T-helper 2 cell treated with Interferon-gamma antibody and Interleukin-4, amounts not matched to agents 100 ng/mL and 5 ng/mL, for 36 hours (primary cell): ENCODE data around the gene VWA7. TPM values are rescaled to one million over a fixed set of nuclear protein-coding genes. Genes with fewer than 3 reads are reported as not detected.

ENCODE experiments used
- intact Hi-C: fragments of 100-400 bp; cut with micrococcal nuclease; formaldehyde crosslinking; loops from one replicate; pipeline ENCODE4 v1.15.1; 2023
- total RNA-seq: library from RNA; stranded (reverse); gene quantifications from 2 replicates; pipeline ENCODE4 v1.2.3, GENCODE V29; 2022

VWA7 gene
- total RNA-seq, 1 donor from 2014 or later = 4.9 TPM

DNA sequence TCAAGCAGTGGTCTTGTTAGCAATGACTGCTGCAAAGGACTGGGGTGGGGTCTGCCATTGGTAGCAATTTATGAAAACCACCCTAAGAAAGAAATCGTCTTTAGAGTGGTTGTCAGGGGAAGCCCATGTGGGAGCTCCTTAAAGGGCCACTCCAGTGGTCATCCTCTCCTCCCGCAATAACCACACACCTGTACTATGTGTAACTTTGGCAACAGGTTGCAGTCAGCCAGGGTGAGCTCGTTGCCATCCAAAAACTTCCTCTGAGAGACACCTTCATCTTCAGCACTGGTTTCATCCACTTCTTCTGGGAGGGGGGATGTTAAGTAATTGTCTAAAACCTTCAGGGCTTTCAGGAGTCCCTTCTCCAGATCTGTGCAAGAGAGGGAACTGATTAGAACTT is 45.1 kb downstream of the VWA7 start:
- intact Hi-C loops = loop anchor here (10.0 kb wide), 2 partner anchors 187 to 443 kb away; partner anchors contain the start of genes AGPAT1, ATP6V1G2, DDX39B and NFKBIL1

DNA sequence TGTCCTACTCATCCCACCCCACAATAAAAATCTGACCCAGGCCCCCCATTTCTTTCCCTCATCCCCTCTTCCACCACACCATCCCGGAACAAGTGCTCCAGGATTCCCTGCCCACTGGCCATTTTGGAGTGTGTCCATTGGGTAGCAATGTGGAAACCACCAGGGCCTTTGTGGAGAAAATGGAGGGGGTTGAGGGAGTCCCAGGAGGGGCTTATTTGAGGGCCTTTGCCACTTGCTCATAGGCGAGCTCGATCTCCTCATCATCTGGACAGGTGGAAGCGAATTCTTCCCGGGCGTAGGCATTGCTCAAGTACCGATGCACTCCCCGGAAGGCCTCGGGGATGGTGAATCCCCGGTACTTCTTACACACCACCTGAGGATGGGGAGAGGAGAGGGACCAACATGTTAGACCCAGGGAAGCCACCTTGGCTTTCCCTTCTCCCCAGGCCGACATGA is 46.5 kb downstream of the VWA7 start:
- intact Hi-C loops = loop anchor here (1.0 to 10.0 kb wide), 3 partner anchors 27 to 444 kb away; partner anchors contain the start of genes ABHD16A, AGPAT1, ATP6V1G2 and DDX39B

DNA sequence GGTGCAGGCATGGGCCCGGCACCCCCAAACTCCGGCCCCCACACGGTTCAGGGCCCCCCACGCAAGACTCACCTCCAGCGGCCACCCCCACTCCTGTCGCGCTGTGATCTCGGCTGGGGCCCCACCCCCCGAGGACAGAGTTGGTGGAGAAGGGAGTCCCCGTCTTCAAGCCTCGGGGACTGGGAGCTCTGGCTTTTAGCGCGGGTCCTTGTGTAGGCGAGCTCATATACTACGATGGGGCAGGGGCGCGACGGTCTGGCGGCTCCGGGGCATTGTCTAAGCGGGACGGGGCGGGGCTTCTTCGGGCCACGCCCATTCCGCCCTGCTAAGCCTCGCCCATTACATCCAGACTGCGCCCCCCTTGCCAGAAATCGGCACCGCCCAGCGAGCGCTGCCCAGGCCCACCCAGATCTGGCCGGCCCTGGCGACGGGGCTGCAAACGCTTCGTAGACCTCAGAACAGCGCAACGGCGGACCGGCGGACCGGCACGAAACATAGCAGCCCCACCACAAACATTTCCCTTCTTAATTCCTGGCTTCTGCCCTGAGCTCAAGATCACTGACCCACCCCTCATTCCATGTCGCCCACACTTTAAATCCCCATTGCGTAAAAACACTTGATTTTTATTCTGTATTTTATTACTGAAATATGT is 47.0 kb downstream of the VWA7 start:
- intact Hi-C loops = loop anchor here (1.0 to 10.0 kb wide), 7 partner anchors 8 to 445 kb away; partner anchors contain the start of genes ABHD16A, AGPAT1, ATP6V1G2 and DDX39B

DNA sequence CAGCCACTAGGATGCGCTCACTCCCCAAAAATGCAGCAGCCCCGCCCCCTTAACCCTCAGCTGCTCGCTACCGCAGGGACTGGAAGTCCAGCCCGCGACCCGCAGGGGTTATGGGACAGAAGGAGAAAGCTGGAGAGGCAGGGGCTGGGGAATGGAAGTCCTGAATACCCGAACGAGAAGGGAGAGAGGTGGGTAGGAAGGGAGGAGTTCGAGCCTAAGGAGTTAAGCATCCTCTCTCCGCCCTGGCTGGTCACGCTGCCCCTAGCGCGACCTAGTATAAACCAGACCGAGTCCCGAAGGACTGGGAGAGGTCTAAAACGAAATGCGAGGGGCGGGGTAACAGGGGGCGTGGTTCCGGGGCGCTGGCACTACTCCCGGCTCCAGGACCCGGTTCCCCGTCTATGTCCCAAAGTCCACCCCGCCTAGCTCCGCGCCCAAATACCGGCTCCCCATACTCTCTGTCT is 47.6 kb downstream of the VWA7 start:
- intact Hi-C loops = loop anchor here (1.0 to 2.0 kb wide), 4 partner anchors 9 to 101 kb away; partner anchors contain the start of gene LY6G5C

DNA sequence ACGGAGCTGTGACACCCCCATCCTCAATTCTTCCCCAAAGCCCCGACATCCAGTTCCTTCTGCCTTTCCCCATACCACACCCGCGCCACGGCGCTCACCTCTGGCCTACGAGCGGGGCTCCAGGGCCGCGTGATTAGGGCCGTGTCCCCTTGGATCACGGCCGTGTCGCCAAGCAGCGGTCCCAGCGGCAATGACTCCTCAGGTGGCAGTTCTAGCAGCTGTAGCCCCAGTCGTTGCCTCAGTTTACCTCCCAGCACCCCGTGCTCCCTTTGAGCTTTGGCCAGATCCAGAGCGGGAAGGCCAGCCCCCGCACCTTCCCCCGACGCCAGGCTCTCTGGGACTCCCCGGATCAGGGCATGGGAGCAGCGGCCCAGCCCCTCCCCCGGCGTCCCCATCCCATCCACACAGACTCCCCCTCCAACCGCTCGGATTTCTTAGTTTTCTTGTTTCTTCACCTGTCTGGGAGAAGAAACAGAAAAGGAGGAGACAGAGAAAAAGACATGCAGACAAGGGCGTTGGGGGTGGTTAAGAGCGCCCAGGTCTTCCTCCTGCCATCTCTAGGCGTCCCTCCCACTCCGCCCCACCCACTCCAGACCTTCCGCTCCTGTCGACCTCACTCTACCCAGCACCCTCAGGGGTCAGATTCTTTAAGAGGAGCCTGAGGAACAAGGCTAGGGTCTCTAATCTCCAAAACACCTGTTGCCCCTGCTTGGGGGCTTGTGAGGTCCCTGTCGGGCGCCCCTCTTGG is 48.2 kb downstream of the VWA7 start, which contains the start of gene DDAH2:
DDAH2 (minus strand) TSS at position 533 of the 748 bp plus-strand sequence; CDS start at position 395, 138 bp downstream.
- intact Hi-C loops = loop anchor here (1.0 to 2.0 kb wide), 4 partner anchors 9 to 102 kb away; partner anchors contain the start of gene LY6G5C

- intact Hi-C loops = loop anchor here (2.0 kb wide), 3 partner anchors 41 to 103 kb away; partner anchors contain the start of gene LY6G5C
Observed at GRCh38 chr6:31727717-31728671, 49.1 kb downstream of the VWA7 start.

- intact Hi-C loops = no loop called here
Observed at GRCh38 chr6:31727034-31727716, 50.0 kb downstream of the VWA7 start.

- intact Hi-C loops = no loop called here
Observed at GRCh38 chr6:31725502-31726350, 51.4 kb downstream of the VWA7 start.

DNA sequence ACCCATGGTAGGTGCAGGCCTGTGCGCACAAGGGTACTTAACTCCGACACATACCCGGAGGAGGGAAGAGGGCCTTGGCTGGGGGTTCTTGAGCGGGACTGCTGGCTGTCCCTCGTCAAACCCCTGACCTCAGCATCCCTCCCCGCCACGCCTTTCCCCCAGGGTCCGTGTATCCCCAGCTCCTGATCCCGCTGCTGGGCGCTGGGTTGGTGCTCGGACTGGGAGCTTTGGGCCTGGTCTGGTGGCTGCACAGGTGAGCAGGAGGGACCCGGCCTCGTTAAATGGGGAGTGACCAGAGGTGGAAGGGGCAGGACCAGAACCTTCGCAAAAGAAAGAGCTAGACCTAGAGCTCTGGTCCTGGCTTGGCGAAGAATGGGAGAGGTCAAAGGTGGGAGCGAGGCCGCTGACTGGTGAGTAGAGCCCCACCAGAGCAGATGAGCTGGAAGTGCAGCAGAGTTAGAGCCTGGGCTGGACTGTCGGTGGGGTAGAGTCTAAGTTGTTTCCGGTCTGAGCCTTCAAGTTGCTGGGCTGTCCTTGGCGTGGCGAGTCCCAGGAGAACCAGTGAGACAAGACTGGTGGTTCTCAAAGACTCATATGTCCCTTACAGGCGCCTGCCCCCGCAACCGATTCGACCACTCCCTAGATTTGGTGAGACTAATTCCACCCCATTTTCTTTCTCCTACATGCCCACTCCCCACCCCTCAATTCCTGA is 53.0 kb downstream of the VWA7 start:
- intact Hi-C loops = no loop called here

DNA sequence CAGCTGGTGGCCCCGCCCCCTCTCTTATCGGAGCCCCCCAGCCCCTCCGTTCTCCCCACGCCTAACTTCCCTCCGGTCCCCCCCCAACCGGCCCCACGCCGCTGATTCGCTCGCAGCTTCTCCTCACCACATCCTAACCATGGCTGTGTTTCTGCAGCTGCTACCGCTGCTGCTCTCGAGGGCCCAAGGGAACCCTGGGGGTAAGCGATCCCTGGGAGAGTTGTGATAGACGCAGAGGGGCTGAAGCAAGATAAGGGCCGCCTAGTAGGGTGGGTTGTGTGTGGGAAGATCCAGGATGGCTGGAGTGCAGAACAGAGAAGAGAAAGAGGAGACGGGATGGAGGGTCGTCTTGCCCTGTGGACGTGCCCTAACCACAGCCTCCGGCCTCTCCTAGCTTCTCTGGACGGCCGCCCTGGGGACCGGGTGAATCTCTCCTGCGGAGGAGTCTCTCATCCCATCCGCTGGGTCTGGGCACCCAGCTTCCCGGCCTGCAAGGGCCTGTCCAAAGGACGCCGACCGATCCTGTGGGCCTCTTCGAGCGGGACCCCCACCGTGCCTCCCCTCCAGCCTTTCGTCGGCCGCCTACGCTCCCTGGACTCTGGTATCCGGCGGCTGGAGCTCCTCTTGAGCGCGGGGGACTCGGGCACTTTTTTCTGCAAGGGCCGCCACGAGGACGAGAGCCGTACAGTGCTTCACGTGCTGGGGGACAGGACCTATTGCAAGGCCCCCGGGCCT is 53.7 kb downstream of the VWA7 start, which contains the start of gene MPIG6B:
MPIG6B (plus strand) TSS at position 129 of the 735 bp plus-strand sequence; CDS start at position 140, 11 bp downstream.
- intact Hi-C loops = no loop called here

- intact Hi-C loops = no loop called here
Observed at GRCh38 chr6:31722173-31722572, 55.0 kb downstream of the VWA7 start.

- intact Hi-C loops = no loop called here
Observed at GRCh38 chr6:31721351-31722020, 55.6 kb downstream of the VWA7 start, which contains the start of gene LY6G6C. LY6G6C (minus strand) TSS chr6:31721746; CDS start chr6:31721679, 67 bp downstream.

DNA sequence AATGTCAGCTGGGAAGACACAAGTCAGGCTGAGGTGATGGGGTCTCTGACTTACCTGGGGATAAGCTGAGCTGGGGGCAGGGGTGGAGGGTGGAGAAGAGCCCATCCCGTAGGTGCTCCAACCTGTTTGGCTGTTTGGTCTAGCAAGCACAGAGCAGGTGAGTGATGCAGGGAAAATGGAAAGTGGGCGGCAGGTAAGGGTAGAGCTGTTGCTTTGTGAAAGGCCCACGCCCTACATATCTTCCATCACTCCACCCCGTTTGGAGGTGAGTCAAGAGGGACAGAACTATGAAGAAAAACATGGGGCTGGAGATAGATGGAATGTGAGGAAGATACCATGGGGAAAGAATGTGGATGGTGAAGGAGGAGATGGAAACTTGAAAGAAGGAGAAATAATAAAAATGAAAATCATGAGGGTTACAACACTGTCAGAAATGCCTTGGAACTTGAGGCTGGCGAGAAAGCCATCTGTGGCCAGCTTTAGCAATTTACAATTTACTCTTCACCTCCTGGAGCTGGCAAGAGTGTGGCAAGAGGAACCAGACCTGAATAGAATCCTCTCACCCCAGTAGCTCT is 56.8 kb downstream of the VWA7 start:
- intact Hi-C loops = no loop called here

DNA sequence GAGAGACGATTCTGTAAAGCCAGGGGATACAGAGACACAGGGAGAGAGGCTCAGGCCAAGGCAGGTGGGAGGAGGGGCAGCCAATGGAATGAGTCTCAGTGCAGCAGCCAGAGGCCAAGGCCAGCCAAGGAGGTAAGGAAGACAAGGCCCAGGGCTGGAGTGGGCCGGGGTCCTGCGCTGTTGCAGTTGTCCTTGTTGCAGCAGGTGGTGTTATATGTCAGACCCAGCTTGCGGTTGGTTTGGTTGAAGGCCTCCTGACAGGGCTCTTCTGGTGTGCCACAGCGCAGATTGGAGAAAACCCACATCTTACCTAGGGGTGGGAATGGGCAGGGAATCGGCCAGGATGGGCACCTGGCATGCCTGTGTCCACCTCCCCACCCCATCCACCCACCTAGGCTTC is 58.1 kb downstream of the VWA7 start:
- intact Hi-C loops = no loop called here

DNA sequence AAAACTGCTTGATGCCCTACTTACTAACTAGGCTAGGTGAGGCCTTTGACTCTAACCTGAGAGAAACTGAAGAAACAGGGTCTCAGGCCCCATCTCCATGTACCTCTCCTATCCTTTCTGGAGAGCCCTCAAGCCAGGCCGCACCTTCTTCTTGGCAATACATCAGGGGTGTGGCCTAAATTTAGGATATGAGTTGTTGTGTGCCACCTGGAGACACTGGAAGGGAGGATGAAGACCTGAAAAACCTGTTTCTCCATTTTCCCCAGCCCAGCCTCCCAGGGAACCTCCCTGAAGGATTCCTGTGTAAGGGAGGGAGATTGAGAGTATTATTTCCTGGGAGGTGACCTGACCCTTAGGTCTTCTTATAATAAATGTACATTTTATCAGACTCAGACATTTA is 58.9 kb downstream of the VWA7 start:
- intact Hi-C loops = no loop called here

GRCh38 chr6:31717499-31718222 is 59.5 kb downstream of the VWA7 start:
- intact Hi-C loops = no loop called here
